HEK293 (cell line): ENCODE data around the gene POLR2H.
A peak's percentile ranks its signal among the peaks of the same experiment; 100 is the strongest.

ENCODE experiments used
- CTCF ChIA-PET: fragments of 350-600 bp; formaldehyde crosslinking; extraction: SDS; loops from one replicate; lab custom pipeline; 2021; ENCODE audit warnings: antibody characterized with exemption; lab: Yijun Ruan, JAX
- POLR2A ChIA-PET: fragments of 300-600 bp; formaldehyde crosslinking; extraction: SDS; loops from one replicate; lab custom pipeline; 2020; ENCODE audit warnings: antibody characterized with exemption, inconsistent platforms; lab: Yijun Ruan, JAX
- H3K27ac ChIP-seq: fragments of 200-500 bp; sonication (Bioruptor generic); 2 replicates; pipeline ENCODE4 v1.5.1; 2014; ENCODE audit warnings: low read depth, low read length, control low read depth, inconsistent platforms; ENCODE audit errors: extremely low read depth
- H3K36me3 ChIP-seq, 2 experiments: fragments of 200-500 bp in 1 of 2; sonication (Bioruptor generic) in 1 of 2; 1 replicate in 1 of 2; 2 replicates in 1 of 2; pipeline ENCODE4 v1.5.1; 2014 to 2017; ENCODE audit warnings: inconsistent platforms in 2 of 2, low read length in 2 of 2; ENCODE audit not compliant: control insufficient read depth in 2 of 2, insufficient read depth in 1 of 2
- H3K4me1 ChIP-seq: fragments of 200-500 bp; sonication (Bioruptor generic); 2 replicates; pipeline ENCODE4 v1.5.1; 2014; ENCODE audit warnings: mild to moderate bottlenecking, low read length, inconsistent platforms; ENCODE audit not compliant: control insufficient read depth, insufficient read depth
- H3K4me3 ChIP-seq: 2 replicates; pipeline ENCODE4 v1.5.1; 2011; ENCODE audit warnings: low read depth, mild to moderate bottlenecking, control low read depth, low read length, moderate library complexity
- H3K9me3 ChIP-seq: fragments of 200-500 bp; sonication (Bioruptor generic); 2 replicates; pipeline ENCODE4 v1.5.1; 2014; ENCODE audit warnings: low read depth, low read length, inconsistent platforms; ENCODE audit not compliant: control insufficient read depth, insufficient read depth
- GLIS2 ChIP-seq: fragments of 450-650 bp; formaldehyde crosslinking; IDR thresholded peaks from 2 replicates; pipeline ENCODE4 v1.5.1; 2016; ENCODE audit warnings: missing biosample characterization, missing genetic modification characterization
- KLF10 ChIP-seq: fragments of 450-650 bp; IDR thresholded peaks from 2 replicates; pipeline ENCODE4 v1.5.1; 2018; ENCODE audit warnings: missing biosample characterization, mild to moderate bottlenecking, missing genetic modification characterization
- TRIM28 ChIP-seq: IDR thresholded peaks from 2 replicates; pipeline ENCODE4 v1.6.1; 2011; ENCODE audit warnings: low read length, control low read depth, borderline replicate concordance
- ZBTB10 ChIP-seq: fragments of 450-650 bp; formaldehyde crosslinking; IDR thresholded peaks from 2 replicates; pipeline ENCODE4 v1.5.1; 2016; ENCODE audit warnings: missing biosample characterization, missing genetic modification characterization
- ZBTB26 ChIP-seq: fragments of 450-650 bp; formaldehyde crosslinking; optimal IDR thresholded peaks from 2 replicates; pipeline ENCODE3; 2016; ENCODE audit warnings: missing biosample characterization, mild to moderate bottlenecking, missing genetic modification characterization
- ZBTB8A ChIP-seq: fragments of 450-650 bp; formaldehyde crosslinking; IDR thresholded peaks from 2 replicates; pipeline ENCODE4 v1.5.1; 2016; ENCODE audit warnings: missing biosample characterization, missing genetic modification characterization
- ZNF223 ChIP-seq: fragments of 450-650 bp; formaldehyde crosslinking; IDR thresholded peaks from 2 replicates; pipeline ENCODE4 v1.5.1; 2016; ENCODE audit warnings: missing biosample characterization, missing genetic modification characterization
- ZNF610 ChIP-seq: fragments of 450-650 bp; formaldehyde crosslinking; IDR thresholded peaks from 2 replicates; pipeline ENCODE4 v1.5.1; 2016; ENCODE audit warnings: missing biosample characterization, missing genetic modification characterization, borderline replicate concordance
- ZNF624 ChIP-seq: fragments of 450-650 bp; formaldehyde crosslinking; IDR thresholded peaks from 2 replicates; pipeline ENCODE4 v1.5.1; 2017; ENCODE audit warnings: missing biosample characterization, missing genetic modification characterization
- ZNF660 ChIP-seq: fragments of 450-650 bp; IDR thresholded peaks from 2 replicates; pipeline ENCODE4 v1.5.1; 2018; ENCODE audit warnings: missing biosample characterization, mild to moderate bottlenecking, missing genetic modification characterization
- ZNF777 ChIP-seq: fragments of 450-650 bp; formaldehyde crosslinking; IDR thresholded peaks from 2 replicates; pipeline ENCODE4 v1.5.1; 2017; ENCODE audit warnings: missing biosample characterization, missing genetic modification characterization, borderline replicate concordance

Gene POLR2H

GRCh38 chr3:184379358-184380184 lies 18.1 kb downstream of the POLR2H start, which contains the start of gene CHRD:
Gene CHRD (plus strand): TSS chr3:184380054. CDS start chr3:184380319, 265 bp downstream.
- CTCF ChIA-PET: no interaction called here
- TF ChIP-seq ZNF610 (tag by site-specific recombination): peak; percentile 97
- no peak for TF ChIP-seq ZNF223 (tag by site-specific recombination)
- TF ChIP-seq ZNF624 (tag by site-specific recombination): no peak
- TF ChIP-seq ZBTB10 (tag by site-specific recombination): 0 out of 2 replicates have a peak, but pooled peaks have one; percentile 34
- peak; percentile 23; the same call in 1 of the 2 replicates for TF ChIP-seq GLIS2 (tag by site-specific recombination)
- Histone ChIP-seq H3K9me3 (no peaks in the 10 kb centered on the region), H3K4me3 (peak within 1 kb of the TSS; percentile 42), H3K27ac (no peak within 1 kb of the TSS; the same call in 1 of the 2 replicates), H3K36me3 (peaks cover 0 to 10% of the 10 kb centered on the region in 2 experiments; a peak in 1 of 3 replicates), H3K4me1 (no peaks in the 10 kb centered on the region)
- POLR2A ChIA-PET: no interaction called here

- POLR2A ChIA-PET: interaction anchor here (0.5 kb wide), 1 partner anchor 115 kb away, joined by 4 read pairs; no protein-coding TSS in a partner anchor
- TF ChIP-seq KLF10 (tag by site-specific recombination): 0 out of 2 replicates have a peak, but pooled peaks have one; percentile 23
- no peak for TF ChIP-seq TRIM28
- Histone ChIP-seq H3K36me3 (peaks cover 0 to 10% of the 10 kb centered on the region in 2 experiments; a peak in 1 of 3 replicates), H3K9me3 (no peaks in the 10 kb centered on the region), H3K4me3 (peak overlapping the region; percentile 42), H3K4me1 (no peaks in the 10 kb centered on the region), H3K27ac (no peak overlapping the region; the same call in 1 of the 2 replicates)
- CTCF ChIA-PET: interaction anchor here (1.2 kb wide), 1 partner anchor 26 kb away, joined by 3 read pairs; no protein-coding TSS in a partner anchor
Observed at GRCh38 chr3:184380185-184380626, 18.7 kb downstream of the POLR2H start.

- H3K27ac ChIP-seq: no peak overlapping the region; the same call in 1 of the 2 replicates
- H3K9me3 ChIP-seq: no peaks in the 10 kb centered on the region
- H3K4me3 ChIP-seq: peak overlapping the region; percentile 42
- POLR2A ChIA-PET: interaction anchor here (0.5 kb wide), 1 partner anchor 115 kb away, joined by 4 read pairs; no protein-coding TSS in a partner anchor
- no peaks in the 10 kb centered on the region for H3K4me1 ChIP-seq
- CTCF ChIA-PET: interaction anchor here (0.6 to 1.2 kb wide), 2 partner anchors 26 to 150 kb away, joined by 3 read pairs; no protein-coding TSS in a partner anchor
- peak; percentile 78; the same call in 1 of the 2 replicates for TF ChIP-seq ZNF660
- no peak for TF ChIP-seq ZBTB8A (tag by site-specific recombination)
- TF ChIP-seq ZBTB26 (tag by site-specific recombination): peak; percentile 17
- no peak for TF ChIP-seq ZNF777 (tag by site-specific recombination)
- H3K36me3 ChIP-seq: peaks cover 0 to 11% of the 10 kb centered on the region in 2 experiments; a peak in 1 of 3 replicates
Observed at GRCh38 chr3:184380627-184381260, 19.2 kb downstream of the POLR2H start.
